Esophagus muscularis mucosa (tissue), 4 donors: ENCODE results near the gene PIK3R6. TPM values are rescaled to one million over a fixed set of nuclear protein-coding genes. Genes with fewer than 3 reads are reported as not detected.

Source experiments
- DNase-seq: peaks from one replicate; pipeline ENCODE4 v3.0.0-alpha.2; 2017; ENCODE audit errors: extremely low spot score
- H3K27ac ChIP-seq, 4 donors: fragments of 200-600 bp; sonication (generic); replicated peaks in 1 of 4; 1 replicate in 3 of 4; 2 replicates in 1 of 4; pipeline ENCODE4 v1.5.1; 2016 to 2019; ENCODE audit warnings: mild to moderate bottlenecking in 1 of 4
- H3K27me3 ChIP-seq, 4 donors: fragments of 200-600 bp; sonication (generic); one replicate each; pipeline versions ENCODE4 v1.5.1 to v1.6.0; 2016 to 2019
- H3K36me3 ChIP-seq, 4 donors: fragments of 200-600 bp; sonication (generic); one replicate each; pipeline ENCODE4 v1.5.1; 2016 to 2019
- H3K4me1 ChIP-seq, 4 donors: fragments of 200-600 bp; sonication (generic); one replicate each; pipeline ENCODE4 v1.5.1; 2016 to 2019
- H3K4me3 ChIP-seq, 4 donors: fragments of 200-600 bp; sonication (generic); 1 replicate in 2 of 4; 2 replicates in 2 of 4; pipeline ENCODE4 v1.5.1; 2016 to 2019; ENCODE audit warnings: mild to moderate bottlenecking in 4 of 4, moderate library complexity in 1 of 4
- H3K9me3 ChIP-seq, 4 donors: fragments of 200-600 bp; sonication (generic); 1 replicate in 3 of 4; 2 replicates in 1 of 4; pipeline ENCODE4 v1.5.1; 2016 to 2019
- EP300 ChIP-seq: sonication (generic); formaldehyde crosslinking; IDR thresholded peaks from one replicate; pipeline ENCODE4 v1.6.1; 2017; ENCODE audit warnings: antibody characterized with exemption
- POLR2A ChIP-seq: fragments of 450-650 bp; IDR thresholded peaks from one replicate; pipeline ENCODE4 v1.6.1; 2017; ENCODE audit warnings: antibody characterized with exemption, moderate library complexity, mild to moderate bottlenecking, low read depth
- POLR2AphosphoS5 ChIP-seq, 2 donors: sonication (generic); formaldehyde crosslinking; IDR thresholded peaks; one replicate each; pipeline ENCODE4 v1.6.1; 2017; ENCODE audit warnings: antibody characterized with exemption in 2 of 2
- WGBS: methylation state at CpG from one replicate; pipeline ENCODE4 v1.1.5; 2018; 5-methylcytosine and 5-hydroxymethylcytosine counted together
- intact Hi-C: fragments of 100-400 bp; cut with DNase I; formaldehyde crosslinking; loops from one replicate; pipeline ENCODE4 v1.15.1; 2023
- total RNA-seq, 4 donors: library from RNA; depleted of rRNA; stranded (reverse); fragments of >200 nt; gene quantifications; one replicate each; pipeline versions ENCODE4 v1.1.0 to v1.2.1, GENCODE V29; 2016
- TF ChIP-seq, protein P1 (sequence below), 3 experiments: fragments of 200-600 bp in 2 of 3; fragments of 450-650 bp in 1 of 3; sonication (generic) in 2 of 3; IDR thresholded peaks; one replicate each; pipeline ENCODE4 v1.5.1; 2017 to 2019; ENCODE audit warnings: antibody characterized with exemption in 3 of 3, mild to moderate bottlenecking in 2 of 3, moderate library complexity in 1 of 3

Gene PIK3R6
- total RNA-seq, 4 donors from 2014 or later: 0.52 to 3.3 (median 1.8) TPM

DNA sequence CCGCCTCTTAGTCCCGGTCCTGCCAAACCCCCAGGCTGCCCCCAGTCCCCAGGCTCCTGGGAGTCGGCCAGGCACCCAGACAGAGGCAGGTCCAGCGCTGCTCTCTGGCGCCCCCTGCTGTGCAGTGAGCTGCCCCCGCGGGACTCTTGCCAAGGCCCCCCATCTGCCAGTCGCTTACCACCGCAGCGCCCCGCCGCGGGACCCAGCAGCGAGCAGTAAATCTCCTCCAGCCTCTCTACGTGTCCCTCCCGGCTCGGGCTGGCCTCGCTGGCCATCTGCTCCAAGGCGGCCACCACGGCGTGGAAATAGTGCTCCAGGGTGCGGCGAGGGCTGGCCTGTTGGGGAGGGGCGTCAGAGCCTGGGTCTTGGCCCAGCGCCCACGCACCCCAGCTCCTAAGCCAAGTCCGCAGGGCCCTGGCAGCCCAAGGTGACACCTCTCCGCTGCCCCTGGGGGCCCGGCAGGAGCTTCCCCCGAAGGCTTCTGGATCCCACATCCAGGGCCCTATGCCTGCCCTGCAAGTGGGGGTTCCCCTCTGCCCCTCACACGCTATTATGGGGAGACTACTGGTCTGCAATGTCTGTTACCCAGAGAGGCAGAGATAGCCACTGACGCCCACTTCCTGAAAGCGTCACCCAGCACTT is 34.6 kb downstream of the PIK3R6 start:
- no peak overlapping the region for H3K27ac ChIP-seq
- no peaks in the 10 kb centered on the region for H3K4me1 ChIP-seq
- intact Hi-C loops: no loop called here
- peaks cover 0 to 76% (median 4%) of the 10 kb centered on the region in 4 donors for H3K27me3 ChIP-seq
- H3K9me3 ChIP-seq: no peaks in the 10 kb centered on the region
- H3K36me3 ChIP-seq: peaks cover 0 to 3% (median 0%) of the 10 kb centered on the region in 4 donors
- WGBS: 56% methylated on average over 27 of the region's 33 CpGs
- TF ChIP-seq POLR2AphosphoS5 (IDR thresholded peaks at IDR 0.05) (no peak), POLR2A (no peak), EP300 (no peak)
- TF ChIP-seq, protein P1, sequence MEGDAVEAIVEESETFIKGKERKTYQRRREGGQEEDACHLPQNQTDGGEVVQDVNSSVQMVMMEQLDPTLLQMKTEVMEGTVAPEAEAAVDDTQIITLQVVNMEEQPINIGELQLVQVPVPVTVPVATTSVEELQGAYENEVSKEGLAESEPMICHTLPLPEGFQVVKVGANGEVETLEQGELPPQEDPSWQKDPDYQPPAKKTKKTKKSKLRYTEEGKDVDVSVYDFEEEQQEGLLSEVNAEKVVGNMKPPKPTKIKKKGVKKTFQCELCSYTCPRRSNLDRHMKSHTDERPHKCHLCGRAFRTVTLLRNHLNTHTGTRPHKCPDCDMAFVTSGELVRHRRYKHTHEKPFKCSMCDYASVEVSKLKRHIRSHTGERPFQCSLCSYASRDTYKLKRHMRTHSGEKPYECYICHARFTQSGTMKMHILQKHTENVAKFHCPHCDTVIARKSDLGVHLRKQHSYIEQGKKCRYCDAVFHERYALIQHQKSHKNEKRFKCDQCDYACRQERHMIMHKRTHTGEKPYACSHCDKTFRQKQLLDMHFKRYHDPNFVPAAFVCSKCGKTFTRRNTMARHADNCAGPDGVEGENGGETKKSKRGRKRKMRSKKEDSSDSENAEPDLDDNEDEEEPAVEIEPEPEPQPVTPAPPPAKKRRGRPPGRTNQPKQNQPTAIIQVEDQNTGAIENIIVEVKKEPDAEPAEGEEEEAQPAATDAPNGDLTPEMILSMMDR (IDR thresholded peaks at IDR 0.05): peak in 2 of 3 experiments; percentile 8 to 17
- DNase-seq: peak; percentile 57
- no peak overlapping the region for H3K4me3 ChIP-seq

DNA sequence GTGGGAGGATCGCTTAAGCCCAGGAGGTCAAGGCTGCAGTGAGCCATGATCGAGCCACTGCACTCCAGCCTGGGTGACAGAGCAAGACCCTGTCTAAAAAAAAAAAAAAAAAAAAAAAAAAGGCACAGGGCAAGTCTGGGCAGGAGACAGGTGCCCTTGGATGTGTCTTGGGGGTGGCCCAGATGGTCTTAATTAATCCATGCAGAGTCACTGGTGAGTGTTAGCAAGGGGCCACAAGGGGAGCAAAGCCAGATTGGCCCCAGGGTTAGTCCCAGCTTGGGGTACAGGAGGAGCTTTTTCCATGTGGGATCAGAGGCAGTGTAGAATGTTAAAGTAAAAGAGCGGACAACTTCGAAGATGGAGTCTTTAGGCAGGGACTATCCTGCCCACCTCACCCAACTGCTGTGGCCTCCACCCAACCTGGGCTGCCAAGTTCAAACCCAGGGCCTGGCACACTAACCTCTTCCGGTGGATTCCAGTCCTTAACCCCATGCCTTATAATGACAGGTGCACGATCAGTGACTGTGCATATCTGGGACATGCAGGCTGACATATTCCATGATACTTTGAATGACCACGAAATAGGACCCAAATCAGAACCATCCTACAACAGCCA is 36.1 kb downstream of the PIK3R6 start:
- H3K27me3 ChIP-seq: peaks cover 0 to 66% (median 5%) of the 10 kb centered on the region in 4 donors
- H3K4me3 ChIP-seq: no peak overlapping the region
- H3K27ac ChIP-seq: no peak overlapping the region
- DNase-seq: peak; percentile 57
- H3K36me3 ChIP-seq: peaks cover 0 to 3% (median 0%) of the 10 kb centered on the region in 4 donors
- H3K9me3 ChIP-seq: no peaks in the 10 kb centered on the region
- WGBS: 96% methylated on average over 6 of the region's 7 CpGs
- intact Hi-C loops: no loop called here
- no peaks in the 10 kb centered on the region for H3K4me1 ChIP-seq
- TF ChIP-seq EP300 (no peak), POLR2AphosphoS5 (IDR thresholded peaks at IDR 0.05) (no peak), POLR2A (no peak)
- TF ChIP-seq, protein P1 (IDR thresholded peaks at IDR 0.05): no peak

DNA sequence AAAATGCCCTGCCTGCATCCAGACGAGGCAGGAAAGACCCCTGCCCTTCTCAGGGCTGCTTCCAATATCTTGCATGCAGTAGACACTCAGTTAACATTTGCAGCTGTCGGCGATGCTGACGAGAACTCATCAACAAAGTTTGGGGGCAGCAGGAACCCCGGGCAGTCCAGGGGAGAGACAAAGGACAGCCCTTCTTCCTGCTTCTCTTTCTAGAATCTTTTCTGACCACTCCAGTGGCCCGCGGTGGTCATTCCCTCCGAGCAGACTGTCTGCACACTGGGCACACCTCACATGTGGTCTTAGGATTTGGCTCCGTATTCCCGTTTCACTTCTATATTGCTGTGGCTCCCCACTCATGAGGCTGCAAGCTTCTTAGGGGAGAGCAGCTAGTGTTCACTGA is 37.3 kb downstream of the PIK3R6 start:
- Histone ChIP-seq H3K27me3 (peaks cover 0 to 58% (median 5%) of the 10 kb centered on the region in 4 donors), H3K4me1 (no peaks in the 10 kb centered on the region), H3K4me3 (no peak overlapping the region), H3K36me3 (no peaks in the 10 kb centered on the region), H3K9me3 (no peaks in the 10 kb centered on the region), H3K27ac (no peak overlapping the region)
- WGBS: 80% methylated on average over 10 of the region's 10 CpGs
- TF ChIP-seq EP300 (no peak), POLR2A (no peak), POLR2AphosphoS5 (IDR thresholded peaks at IDR 0.05) (no peak)
- TF ChIP-seq, protein P1 (IDR thresholded peaks at IDR 0.05): no peak
- intact Hi-C loops: no loop called here
- DNase-seq: peak; percentile 90

DNA sequence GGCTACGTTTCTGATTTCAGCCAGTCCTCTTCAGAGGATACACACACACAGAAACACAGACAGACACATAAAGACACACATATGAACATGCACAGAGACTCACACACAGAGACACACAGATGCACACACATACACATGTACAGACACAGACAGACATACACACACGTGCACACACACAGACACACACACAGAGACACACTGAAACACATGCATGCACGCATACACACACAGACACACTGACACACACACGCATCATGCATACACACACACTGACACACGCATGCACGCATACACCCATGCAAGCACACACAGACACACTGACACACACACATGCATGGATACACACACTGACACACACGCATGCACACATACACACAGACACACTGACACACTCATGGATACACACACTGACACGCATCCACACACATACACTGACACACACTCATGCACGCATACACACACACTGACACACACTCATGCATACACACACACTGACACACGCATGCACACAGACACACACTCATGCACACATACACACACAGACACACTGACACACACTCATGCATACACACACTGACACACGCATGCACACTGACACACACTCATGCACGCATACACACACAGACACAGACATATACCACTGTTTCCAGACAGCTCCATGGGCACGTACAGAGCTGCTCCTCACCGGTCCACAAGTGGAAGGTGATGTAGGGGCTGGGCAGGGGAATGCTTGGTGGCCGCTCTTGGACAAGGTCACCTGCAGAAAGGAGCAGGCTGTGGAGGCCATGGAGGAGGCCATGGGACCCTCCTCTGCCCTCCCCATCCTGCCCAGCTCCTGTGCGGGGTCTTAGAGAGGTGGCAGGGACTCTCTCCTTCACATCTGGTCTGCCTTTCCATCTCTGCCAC is 38.2 kb downstream of the PIK3R6 start:
- H3K27me3 ChIP-seq: peaks cover 0 to 50% (median 5%) of the 10 kb centered on the region in 4 donors
- DNase-seq: peak; percentile 77
- H3K9me3 ChIP-seq: peaks cover 0 to 6% (median 2%) of the 10 kb centered on the region in 4 donors
- no peak overlapping the region for H3K27ac ChIP-seq
- WGBS: 87% methylated on average over 15 of the region's 16 CpGs
- H3K4me3 ChIP-seq: no peak overlapping the region
- intact Hi-C loops: no loop called here
- no peaks in the 10 kb centered on the region for H3K36me3 ChIP-seq
- no peak for TF ChIP-seq POLR2AphosphoS5 (IDR thresholded peaks at IDR 0.05)
- TF ChIP-seq, protein P1 (IDR thresholded peaks at IDR 0.05): no peak
- no peaks in the 10 kb centered on the region for H3K4me1 ChIP-seq
